GM23338 (cell line): ENCODE data around the gene GID4. TPM values are rescaled to one million over a fixed set of nuclear protein-coding genes. Genes with fewer than 3 reads are reported as not detected.

Experiments
- ATAC-seq: fragments of 200-7000 bp; cut with Tn5 transposase; 3 replicates; pipeline ENCODE4 v1.9.1; 2020
- DNase-seq: peaks from one replicate; pipeline ENCODE4 v3.0.0-alpha.2; 2015; ENCODE audit warnings: low spot score
- H2AFZ ChIP-seq: fragments of 200-600 bp; sonication (generic); 2 replicates; pipeline ENCODE4 v1.8.0; 2016; ENCODE audit warnings: antibody characterized with exemption, mild to moderate bottlenecking, moderate library complexity
- H3F3A ChIP-seq: fragments of 200-600 bp; sonication (generic); replicated peaks from 2 replicates; pipeline ENCODE4 v1.8.0; 2017; ENCODE audit warnings: antibody characterized with exemption, mixed run types, low read depth
- H3K27ac ChIP-seq: fragments of 200-600 bp; sonication (generic); 2 replicates; pipeline ENCODE4 v1.6.1; 2016; ENCODE audit warnings: low read depth
- H3K27me3 ChIP-seq: fragments of 200-600 bp; sonication (generic); 2 replicates; pipeline ENCODE4 v1.8.0; 2016; ENCODE audit warnings: mild to moderate bottlenecking, mixed run types, moderate library complexity; ENCODE audit not compliant: insufficient read depth
- H3K36me3 ChIP-seq: fragments of 200-600 bp; sonication (generic); 2 replicates; pipeline ENCODE4 v1.8.0; 2016; ENCODE audit warnings: mild to moderate bottlenecking; ENCODE audit not compliant: insufficient read depth
- H3K4me1 ChIP-seq: fragments of 200-600 bp; sonication (generic); 2 replicates; pipeline ENCODE4 v1.8.0; 2016; ENCODE audit warnings: mild to moderate bottlenecking, moderate library complexity; ENCODE audit not compliant: insufficient read depth
- H3K4me2 ChIP-seq: fragments of 200-600 bp; sonication (generic); 2 replicates; pipeline ENCODE4 v1.7.1; 2017; ENCODE audit warnings: mixed run types
- H3K4me3 ChIP-seq: fragments of 200-600 bp; sonication (generic); 2 replicates; pipeline ENCODE4 v1.6.1; 2016; ENCODE audit warnings: mixed run types
- H3K79me2 ChIP-seq: fragments of 200-600 bp; sonication (generic); replicated peaks from 2 replicates; pipeline ENCODE4 v1.8.0; 2017; ENCODE audit warnings: mild to moderate bottlenecking; ENCODE audit not compliant: insufficient read depth
- H3K9me2 ChIP-seq: fragments of 200-600 bp; sonication (generic); 2 replicates; pipeline ENCODE4 v1.8.0; 2017; ENCODE audit not compliant: insufficient read depth
- H4K20me1 ChIP-seq: fragments of 200-600 bp; sonication (generic); replicated peaks from 2 replicates; pipeline ENCODE4 v1.8.0; 2017; ENCODE audit warnings: mild to moderate bottlenecking; ENCODE audit not compliant: insufficient read depth
- H3K27ac Mint-ChIP-seq: 2 replicates; pipeline ENCODE4 v1.8.0; 2020; ENCODE audit warnings: inconsistent platforms, mild to moderate bottlenecking, moderate library complexity, mixed read lengths
- H3K27me3 Mint-ChIP-seq: 3 replicates; pipeline ENCODE4 v1.8.0; 2022; ENCODE audit warnings: low read depth, mild to moderate bottlenecking, moderate library complexity, mixed read lengths, inconsistent platforms; ENCODE audit not compliant: insufficient read depth, poor library complexity
- H3K36me3 Mint-ChIP-seq: 3 replicates; pipeline ENCODE4 v1.8.0; 2021; ENCODE audit warnings: low read depth, mild to moderate bottlenecking, inconsistent platforms, moderate library complexity, mixed read lengths
- H3K4me1 Mint-ChIP-seq: 3 replicates; pipeline ENCODE4 v1.8.0; 2020; ENCODE audit warnings: mild to moderate bottlenecking, inconsistent platforms, mixed read lengths
- H3K4me3 Mint-ChIP-seq: 3 replicates; pipeline ENCODE4 v1.8.0; 2021; ENCODE audit warnings: moderate library complexity, mild to moderate bottlenecking, inconsistent platforms, mixed read lengths
- H3K9me3 Mint-ChIP-seq: 3 replicates; pipeline ENCODE4 v1.8.0; 2020; ENCODE audit warnings: moderate library complexity, mild to moderate bottlenecking, inconsistent platforms, mixed read lengths
- CREB1 ChIP-seq: fragments of 250-450 bp; sonication (Bioruptor Pico); IDR thresholded peaks from 2 replicates; pipeline ENCODE4 v1.5.0; 2020; ENCODE audit warnings: low read depth, mild to moderate bottlenecking, moderate library complexity
- ETS1 ChIP-seq: IDR thresholded peaks from 2 replicates; pipeline ENCODE4 v1.6.1; 2016; ENCODE audit warnings: antibody characterized with exemption
- EZH2 ChIP-seq: fragments of 200-600 bp; sonication (generic); IDR thresholded peaks from one replicate; pipeline ENCODE4 v1.8.0; 2017; ENCODE audit warnings: antibody characterized with exemption, mild to moderate bottlenecking, low read depth; ENCODE audit not compliant: unreplicated experiment
- EZH2phosphoT487 ChIP-seq: fragments of 200-600 bp; sonication (generic); IDR thresholded peaks from one replicate; pipeline ENCODE4 v1.8.1; 2018; ENCODE audit warnings: antibody characterized with exemption; ENCODE audit not compliant: unreplicated experiment
- JUNB ChIP-seq: IDR thresholded peaks from one replicate; pipeline ENCODE4 v1.6.1; 2016; ENCODE audit warnings: antibody characterized with exemption; ENCODE audit not compliant: unreplicated experiment
- NANOG ChIP-seq: IDR thresholded peaks from 2 replicates; pipeline ENCODE4 v1.6.1; 2016; ENCODE audit warnings: antibody characterized with exemption, borderline replicate concordance
- POLR2AphosphoS5 ChIP-seq: IDR thresholded peaks from 2 replicates; pipeline ENCODE4 v1.6.1; 2016; ENCODE audit warnings: antibody characterized with exemption, low read depth
- REST ChIP-seq: IDR thresholded peaks from one replicate; pipeline ENCODE4 v1.6.1; 2018; ENCODE audit warnings: antibody characterized with exemption; ENCODE audit not compliant: unreplicated experiment
- STAT1 ChIP-seq: IDR thresholded peaks from one replicate; pipeline ENCODE4 v1.6.1; 2016; ENCODE audit warnings: antibody characterized with exemption; ENCODE audit not compliant: unreplicated experiment
- ZNF114 ChIP-seq: fragments of 250-450 bp; sonication (Bioruptor Pico); IDR thresholded peaks from 2 replicates; pipeline ENCODE4 v1.5.0; 2020; ENCODE audit warnings: mild to moderate bottlenecking, moderate library complexity
- ZNF331 ChIP-seq: fragments of 250-450 bp; sonication (Bioruptor Pico); IDR thresholded peaks from 2 replicates; pipeline ENCODE4 v1.5.0; 2020; ENCODE audit warnings: low read depth, mild to moderate bottlenecking, moderate library complexity
- polyA plus RNA-seq: library from polyadenylated mRNA; unstranded; fragments of >200 nt; fragmentation: Nextera tagmentation; extraction: Ambion mirVana; gene quantifications from 2 replicates; pipeline ENCODE4 v1.2.1, GENCODE V29; 2016
- total RNA-seq: library from RNA; depleted of rRNA; stranded (reverse); fragments of >200 nt; shearing (Covaris generic); gene quantifications from 2 replicates; pipeline ENCODE4 v1.2.3, GENCODE V29; 2014
- TF ChIP-seq, protein P1 (sequence below), 2 experiments: fragments of 200-600 bp in 1 of 2; sonication (generic) in 1 of 2; conservative IDR thresholded peaks; 2 replicates each; pipeline versions ENCODE4 v1.5.1 to v1.6.1; 2016 to 2017; ENCODE audit warnings: antibody characterized with exemption in 2 of 2, low read depth in 2 of 2, mild to moderate bottlenecking in 2 of 2, moderate library complexity in 1 of 2
- TF ChIP-seq, protein P2 (sequence below): fragments of 250-450 bp; sonication (Bioruptor Pico); IDR thresholded peaks from 2 replicates; pipeline ENCODE4 v1.5.0; 2020; ENCODE audit warnings: mild to moderate bottlenecking, moderate library complexity

GID4 gene
- total and polyA plus RNA-seq, 2 experiments from 2014 or later: 6.3 to 11.2 TPM

DNA sequence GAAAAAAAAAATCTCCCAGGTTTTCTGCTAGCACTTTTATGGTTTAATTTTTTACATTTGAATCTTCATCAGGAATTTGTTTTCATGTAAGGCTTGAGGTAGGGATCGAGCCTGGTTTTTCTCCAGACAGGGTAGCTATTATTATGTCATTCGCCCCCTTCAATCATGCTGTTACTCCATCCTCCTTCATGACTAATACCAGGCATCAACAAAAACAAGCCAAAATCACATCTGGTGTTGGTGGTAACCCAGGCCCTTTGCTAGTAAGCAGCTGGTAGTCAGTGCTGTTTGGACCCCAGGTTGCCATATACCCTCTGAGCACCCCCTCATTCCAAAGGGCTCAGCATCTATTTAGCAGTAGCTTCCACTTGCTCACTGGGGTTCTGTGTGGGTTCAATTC, 37.0 kb upstream of the GID4 start:
- Histone ChIP-seq H3F3A (no peaks in the 10 kb centered on the region), H2AFZ (no peak overlapping the region), H3K4me2 (no peak overlapping the region), H3K36me3 (no peaks in the 10 kb centered on the region), H3K4me1 (no peaks in the 10 kb centered on the region), H3K27ac (no peak overlapping the region), H3K27me3 (no peaks in the 10 kb centered on the region), H3K9me2 (no peaks in the 10 kb centered on the region), H3K79me2 (no peaks in the 10 kb centered on the region), H4K20me1 (no peaks in the 10 kb centered on the region), H3K4me3 (no peak overlapping the region)
- H3K27ac Mint-ChIP-seq: no peak overlapping the region
- ATAC-seq (no peak), DNase-seq (no peak)
- no peak overlapping the region for H3K4me3 Mint-ChIP-seq
- TF ChIP-seq REST: no peak
- no peak for TF ChIP-seq EZH2
- no peak for TF ChIP-seq POLR2AphosphoS5
- no peak for TF ChIP-seq ETS1
- no peak for TF ChIP-seq JUNB
- no peak for TF ChIP-seq STAT1
- TF ChIP-seq EZH2phosphoT487: no peak
- no peak for TF ChIP-seq ZNF114 (CRISPR knock-in tag)
- TF ChIP-seq, protein P1, sequence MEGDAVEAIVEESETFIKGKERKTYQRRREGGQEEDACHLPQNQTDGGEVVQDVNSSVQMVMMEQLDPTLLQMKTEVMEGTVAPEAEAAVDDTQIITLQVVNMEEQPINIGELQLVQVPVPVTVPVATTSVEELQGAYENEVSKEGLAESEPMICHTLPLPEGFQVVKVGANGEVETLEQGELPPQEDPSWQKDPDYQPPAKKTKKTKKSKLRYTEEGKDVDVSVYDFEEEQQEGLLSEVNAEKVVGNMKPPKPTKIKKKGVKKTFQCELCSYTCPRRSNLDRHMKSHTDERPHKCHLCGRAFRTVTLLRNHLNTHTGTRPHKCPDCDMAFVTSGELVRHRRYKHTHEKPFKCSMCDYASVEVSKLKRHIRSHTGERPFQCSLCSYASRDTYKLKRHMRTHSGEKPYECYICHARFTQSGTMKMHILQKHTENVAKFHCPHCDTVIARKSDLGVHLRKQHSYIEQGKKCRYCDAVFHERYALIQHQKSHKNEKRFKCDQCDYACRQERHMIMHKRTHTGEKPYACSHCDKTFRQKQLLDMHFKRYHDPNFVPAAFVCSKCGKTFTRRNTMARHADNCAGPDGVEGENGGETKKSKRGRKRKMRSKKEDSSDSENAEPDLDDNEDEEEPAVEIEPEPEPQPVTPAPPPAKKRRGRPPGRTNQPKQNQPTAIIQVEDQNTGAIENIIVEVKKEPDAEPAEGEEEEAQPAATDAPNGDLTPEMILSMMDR (conservative IDR thresholded peaks at IDR 0.05; ENCODE audit: low read depth in 2 of 2): no peak
- TF ChIP-seq ZNF331 (CRISPR knock-in tag): no peak
- TF ChIP-seq, protein P2, sequence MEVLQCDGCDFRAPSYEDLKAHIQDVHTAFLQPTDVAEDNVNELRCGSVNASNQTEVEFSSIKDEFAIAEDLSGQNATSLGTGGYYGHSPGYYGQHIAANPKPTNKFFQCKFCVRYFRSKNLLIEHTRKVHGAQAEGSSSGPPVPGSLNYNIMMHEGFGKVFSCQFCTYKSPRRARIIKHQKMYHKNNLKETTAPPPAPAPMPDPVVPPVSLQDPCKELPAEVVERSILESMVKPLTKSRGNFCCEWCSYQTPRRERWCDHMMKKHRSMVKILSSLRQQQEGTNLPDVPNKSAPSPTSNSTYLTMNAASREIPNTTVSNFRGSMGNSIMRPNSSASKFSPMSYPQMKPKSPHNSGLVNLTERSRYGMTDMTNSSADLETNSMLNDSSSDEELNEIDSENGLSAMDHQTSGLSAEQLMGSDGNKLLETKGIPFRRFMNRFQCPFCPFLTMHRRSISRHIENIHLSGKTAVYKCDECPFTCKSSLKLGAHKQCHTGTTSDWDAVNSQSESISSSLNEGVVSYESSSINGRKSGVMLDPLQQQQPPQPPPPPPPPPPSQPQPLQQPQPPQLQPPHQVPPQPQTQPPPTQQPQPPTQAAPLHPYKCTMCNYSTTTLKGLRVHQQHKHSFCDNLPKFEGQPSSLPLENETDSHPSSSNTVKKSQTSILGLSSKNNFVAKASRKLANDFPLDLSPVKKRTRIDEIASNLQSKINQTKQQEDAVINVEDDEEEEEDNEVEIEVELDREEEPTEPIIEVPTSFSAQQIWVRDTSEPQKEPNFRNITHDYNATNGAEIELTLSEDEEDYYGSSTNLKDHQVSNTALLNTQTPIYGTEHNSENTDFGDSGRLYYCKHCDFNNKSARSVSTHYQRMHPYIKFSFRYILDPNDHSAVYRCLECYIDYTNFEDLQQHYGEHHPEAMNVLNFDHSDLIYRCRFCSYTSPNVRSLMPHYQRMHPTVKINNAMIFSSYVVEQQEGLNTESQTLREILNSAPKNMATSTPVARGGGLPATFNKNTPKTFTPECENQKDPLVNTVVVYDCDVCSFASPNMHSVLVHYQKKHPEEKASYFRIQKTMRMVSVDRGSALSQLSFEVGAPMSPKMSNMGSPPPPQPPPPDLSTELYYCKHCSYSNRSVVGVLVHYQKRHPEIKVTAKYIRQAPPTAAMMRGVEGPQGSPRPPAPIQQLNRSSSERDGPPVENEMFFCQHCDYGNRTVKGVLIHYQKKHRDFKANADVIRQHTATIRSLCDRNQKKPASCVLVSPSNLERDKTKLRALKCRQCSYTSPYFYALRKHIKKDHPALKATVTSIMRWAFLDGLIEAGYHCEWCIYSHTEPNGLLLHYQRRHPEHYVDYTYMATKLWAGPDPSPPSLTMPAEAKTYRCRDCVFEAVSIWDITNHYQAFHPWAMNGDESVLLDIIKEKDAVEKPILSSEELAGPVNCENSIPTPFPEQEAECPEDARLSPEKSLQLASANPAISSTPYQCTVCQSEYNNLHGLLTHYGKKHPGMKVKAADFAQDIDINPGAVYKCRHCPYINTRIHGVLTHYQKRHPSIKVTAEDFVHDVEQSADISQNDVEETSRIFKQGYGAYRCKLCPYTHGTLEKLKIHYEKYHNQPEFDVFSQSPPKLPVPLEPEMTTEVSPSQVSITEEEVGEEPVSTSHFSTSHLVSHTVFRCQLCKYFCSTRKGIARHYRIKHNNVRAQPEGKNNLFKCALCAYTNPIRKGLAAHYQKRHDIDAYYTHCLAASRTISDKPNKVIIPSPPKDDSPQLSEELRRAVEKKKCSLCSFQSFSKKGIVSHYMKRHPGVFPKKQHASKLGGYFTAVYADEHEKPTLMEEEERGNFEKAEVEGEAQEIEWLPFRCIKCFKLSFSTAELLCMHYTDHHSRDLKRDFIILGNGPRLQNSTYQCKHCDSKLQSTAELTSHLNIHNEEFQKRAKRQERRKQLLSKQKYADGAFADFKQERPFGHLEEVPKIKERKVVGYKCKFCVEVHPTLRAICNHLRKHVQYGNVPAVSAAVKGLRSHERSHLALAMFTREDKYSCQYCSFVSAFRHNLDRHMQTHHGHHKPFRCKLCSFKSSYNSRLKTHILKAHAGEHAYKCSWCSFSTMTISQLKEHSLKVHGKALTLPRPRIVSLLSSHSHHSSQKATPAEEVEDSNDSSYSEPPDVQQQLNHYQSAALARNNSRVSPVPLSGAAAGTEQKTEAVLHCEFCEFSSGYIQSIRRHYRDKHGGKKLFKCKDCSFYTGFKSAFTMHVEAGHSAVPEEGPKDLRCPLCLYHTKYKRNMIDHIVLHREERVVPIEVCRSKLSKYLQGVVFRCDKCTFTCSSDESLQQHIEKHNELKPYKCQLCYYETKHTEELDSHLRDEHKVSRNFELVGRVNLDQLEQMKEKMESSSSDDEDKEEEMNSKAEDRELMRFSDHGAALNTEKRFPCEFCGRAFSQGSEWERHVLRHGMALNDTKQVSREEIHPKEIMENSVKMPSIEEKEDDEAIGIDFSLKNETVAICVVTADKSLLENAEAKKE (CRISPR knock-in tag): no peak
- TF ChIP-seq NANOG: no peak
- no peak for TF ChIP-seq CREB1 (CRISPR knock-in tag)
- H3K4me1 Mint-ChIP-seq: peaks cover 8% of the 10 kb centered on the region; the same call in 2 of the 3 replicates
- H3K36me3 Mint-ChIP-seq: no peaks in the 10 kb centered on the region
- no peaks in the 10 kb centered on the region for H3K9me3 Mint-ChIP-seq
- H3K27me3 Mint-ChIP-seq: peaks cover 5% of the 10 kb centered on the region
